Esophagus (tissue), 2 donors: ENCODE measurements around the gene ALKBH5. TPM values are rescaled to one million over a fixed set of nuclear protein-coding genes. Genes with fewer than 3 reads are reported as not detected.

Experiments
- H3K27ac ChIP-seq, 2 donors: one replicate each; pipeline ENCODE4 v1.5.1; 2013; ENCODE audit warnings: low read depth in 2 of 2, mild to moderate bottlenecking in 2 of 2, inconsistent platforms in 1 of 2, low read length in 1 of 2, moderate library complexity in 1 of 2
- H3K27me3 ChIP-seq, 2 donors: one replicate each; pipeline ENCODE4 v1.6.1; 2013; ENCODE audit warnings: low read length in 2 of 2, control low read depth in 1 of 2, mild to moderate bottlenecking in 1 of 2; ENCODE audit not compliant: insufficient read depth in 2 of 2, control insufficient read depth in 1 of 2
- H3K36me3 ChIP-seq, 2 donors: one replicate each; pipeline ENCODE4 v1.6.1; 2013; ENCODE audit warnings: low read length in 1 of 2; ENCODE audit not compliant: control insufficient read depth in 2 of 2, insufficient read depth in 2 of 2
- H3K4me1 ChIP-seq, 2 donors: one replicate each; pipeline ENCODE4 v1.6.1; 2013; ENCODE audit warnings: low read length in 1 of 2; ENCODE audit not compliant: control insufficient read depth in 2 of 2, insufficient read depth in 2 of 2
- H3K4me3 ChIP-seq, 2 donors: one replicate each; pipeline ENCODE4 v1.5.1; 2013; ENCODE audit warnings: low read length in 2 of 2, mild to moderate bottlenecking in 2 of 2, low read depth in 1 of 2, moderate library complexity in 1 of 2
- H3K9me3 ChIP-seq, 2 donors: one replicate each; pipeline ENCODE4 v1.6.1; 2013; ENCODE audit warnings: mild to moderate bottlenecking in 2 of 2, low read depth in 1 of 2, low read length in 1 of 2, moderate library complexity in 1 of 2; ENCODE audit not compliant: control insufficient read depth in 2 of 2, insufficient read depth in 1 of 2
- WGBS, 2 donors: extraction: QIAGEN DNeasy Blood & Tissue Kit; methylation state at CpG; one replicate each; pipeline ENCODE4 v1.1.7; 2013; 5-methylcytosine and 5-hydroxymethylcytosine counted together
- polyA plus RNA-seq, 2 donors: library from polyadenylated mRNA; stranded (reverse); fragments of 200-250 nt; gene quantifications; one replicate each; pipeline ENCODE4 v1.2.3, GENCODE V29; 2013
- donor health status: healthy with polysubstance abuse.
- donor health status: Bipolar disorder and iron deficiency.

ALKBH5 gene
- polyA plus RNA-seq, 2 donors: 19.4 to 20.4 TPM

GRCh38 chr17:18258356-18259038 is 74.9 kb downstream of the ALKBH5 start, which contains the start of gene FLII:
Gene FLII, minus strand, starts transcription at chr17:18258738. Its CDS starts 48 bp downstream, at chr17:18258690.
- peaks cover 0 to 38% of the 10 kb centered on the region in 2 donors for H3K36me3 ChIP-seq
- peak within 1 kb of the TSS; percentile 97 to 99 for H3K27ac ChIP-seq
- no peaks in the 10 kb centered on the region for H3K9me3 ChIP-seq
- H3K4me1 ChIP-seq: peaks cover 3 to 25% of the 10 kb centered on the region in 2 donors
- peak within 1 kb of the TSS; percentile 74 to 92 for H3K4me3 ChIP-seq
- 1 to 2% methylated on average over 49 to 71 of the region's 71 CpGs for WGBS, 2 donors
- no peaks in the 10 kb centered on the region for H3K27me3 ChIP-seq

Other genes starting within 250 kb of the ALKBH5 start
- gene TOM1L2, start 211.4 kb upstream of the ALKBH5 start, polyA plus RNA-seq: 10 to 100 TPM; 49.9 to 83.2 TPM
- gene DRC3, start 211.0 kb upstream of the ALKBH5 start, polyA plus RNA-seq: 1 to 10 TPM in 1 of 2 donors, under 1 TPM in 1; 0.72 to 1.4 TPM
- 10 to 100 TPM; 16.2 to 21.0 TPM for gene ATPAF2, start 144.7 kb upstream of the ALKBH5 start, polyA plus RNA-seq
- 1 to 10 TPM; 6.2 to 7.5 TPM for gene GID4, start 144.4 kb upstream of the ALKBH5 start, polyA plus RNA-seq
- 10 to 100 TPM; 29.8 to 35.0 TPM for gene DRG2, start 95.9 kb upstream of the ALKBH5 start, polyA plus RNA-seq
- gene MYO15A, start 75.1 kb upstream of the ALKBH5 start, polyA plus RNA-seq: under 1 TPM; 0.51 to 0.68 TPM
- 10 to 100 TPM; 11.4 to 12.5 TPM for gene LLGL1, start 41.8 kb downstream of the ALKBH5 start, polyA plus RNA-seq
- 100 to 1,000 TPM; 218 to 258 TPM for gene FLII, start 74.9 kb downstream of the ALKBH5 start, polyA plus RNA-seq
- gene MIEF2, start 76.8 kb downstream of the ALKBH5 start, polyA plus RNA-seq: 10 to 100 TPM in 1 of 2 donors, 1 to 10 TPM in 1; 7.6 to 11.4 TPM
- gene TOP3A, start 131.2 kb downstream of the ALKBH5 start, polyA plus RNA-seq: 10 to 100 TPM in 1 of 2 donors, 1 to 10 TPM in 1; 9.4 to 14.6 TPM
- 1 to 10 TPM; 3.2 to 3.6 TPM for gene SMCR8, start 131.5 kb downstream of the ALKBH5 start, polyA plus RNA-seq
- gene SHMT1, start 179.7 kb downstream of the ALKBH5 start, polyA plus RNA-seq: 10 to 100 TPM; 70.8 to 73.6 TPM
- 10 to 100 TPM; 14.4 to 21.5 TPM for gene EVPLL, start 193.9 kb downstream of the ALKBH5 start, polyA plus RNA-seq